ENCODE results near the gene SETD1A. TPM values are rescaled to one million over a fixed set of nuclear protein-coding genes. Genes with fewer than 3 reads are reported as not detected.

Gene SETD1A
- total RNA-seq, 1 donor from 2014 or later: 23.4 TPM

- no peak for DNase-seq (ENCODE audit: low spot score)
- H3K4me3 Mint-ChIP-seq (ENCODE audit: unreplicated experiment): no peak overlapping the region
- peaks cover under 1% of the 10 kb centered on the region for H3K36me3 Mint-ChIP-seq (ENCODE audit: low read depth, unreplicated experiment)
Measured at GRCh38 chr16:31029272-31029671, 71.7 kb downstream of the SETD1A start.

GRCh38 chr16:31031276-31031675, 73.7 kb downstream of the SETD1A start:
- H3K4me3 Mint-ChIP-seq (ENCODE audit: unreplicated experiment): no peak overlapping the region
- no peak for DNase-seq (ENCODE audit: low spot score)
- H3K9me3 Mint-ChIP-seq (ENCODE audit: unreplicated experiment): no peaks in the 10 kb centered on the region
- H3K27me3 Mint-ChIP-seq (ENCODE audit: unreplicated experiment): peaks cover 6% of the 10 kb centered on the region
- H3K4me1 Mint-ChIP-seq (ENCODE audit: unreplicated experiment): peaks cover 22% of the 10 kb centered on the region
- H3K27ac Mint-ChIP-seq (ENCODE audit: unreplicated experiment): peak overlapping the region; percentile 84
- TF ChIP-seq, protein P1, sequence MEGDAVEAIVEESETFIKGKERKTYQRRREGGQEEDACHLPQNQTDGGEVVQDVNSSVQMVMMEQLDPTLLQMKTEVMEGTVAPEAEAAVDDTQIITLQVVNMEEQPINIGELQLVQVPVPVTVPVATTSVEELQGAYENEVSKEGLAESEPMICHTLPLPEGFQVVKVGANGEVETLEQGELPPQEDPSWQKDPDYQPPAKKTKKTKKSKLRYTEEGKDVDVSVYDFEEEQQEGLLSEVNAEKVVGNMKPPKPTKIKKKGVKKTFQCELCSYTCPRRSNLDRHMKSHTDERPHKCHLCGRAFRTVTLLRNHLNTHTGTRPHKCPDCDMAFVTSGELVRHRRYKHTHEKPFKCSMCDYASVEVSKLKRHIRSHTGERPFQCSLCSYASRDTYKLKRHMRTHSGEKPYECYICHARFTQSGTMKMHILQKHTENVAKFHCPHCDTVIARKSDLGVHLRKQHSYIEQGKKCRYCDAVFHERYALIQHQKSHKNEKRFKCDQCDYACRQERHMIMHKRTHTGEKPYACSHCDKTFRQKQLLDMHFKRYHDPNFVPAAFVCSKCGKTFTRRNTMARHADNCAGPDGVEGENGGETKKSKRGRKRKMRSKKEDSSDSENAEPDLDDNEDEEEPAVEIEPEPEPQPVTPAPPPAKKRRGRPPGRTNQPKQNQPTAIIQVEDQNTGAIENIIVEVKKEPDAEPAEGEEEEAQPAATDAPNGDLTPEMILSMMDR (IDR thresholded peaks at IDR 0.05; ENCODE audit: unreplicated experiment): no peak
- H3K36me3 Mint-ChIP-seq (ENCODE audit: low read depth, unreplicated experiment): peaks cover 7% of the 10 kb centered on the region

More at GRCh38 chr16:31029272-31029671, 71.7 kb downstream of the SETD1A start:
- TF ChIP-seq, protein P1 (IDR thresholded peaks at IDR 0.05; ENCODE audit: unreplicated experiment): no peak
- peaks cover 22% of the 10 kb centered on the region for H3K4me1 Mint-ChIP-seq (ENCODE audit: unreplicated experiment)
- H3K27me3 Mint-ChIP-seq (ENCODE audit: unreplicated experiment): peaks cover 6% of the 10 kb centered on the region
- no peak overlapping the region for H3K27ac Mint-ChIP-seq (ENCODE audit: unreplicated experiment)
- no peaks in the 10 kb centered on the region for H3K9me3 Mint-ChIP-seq (ENCODE audit: unreplicated experiment)

DNA sequence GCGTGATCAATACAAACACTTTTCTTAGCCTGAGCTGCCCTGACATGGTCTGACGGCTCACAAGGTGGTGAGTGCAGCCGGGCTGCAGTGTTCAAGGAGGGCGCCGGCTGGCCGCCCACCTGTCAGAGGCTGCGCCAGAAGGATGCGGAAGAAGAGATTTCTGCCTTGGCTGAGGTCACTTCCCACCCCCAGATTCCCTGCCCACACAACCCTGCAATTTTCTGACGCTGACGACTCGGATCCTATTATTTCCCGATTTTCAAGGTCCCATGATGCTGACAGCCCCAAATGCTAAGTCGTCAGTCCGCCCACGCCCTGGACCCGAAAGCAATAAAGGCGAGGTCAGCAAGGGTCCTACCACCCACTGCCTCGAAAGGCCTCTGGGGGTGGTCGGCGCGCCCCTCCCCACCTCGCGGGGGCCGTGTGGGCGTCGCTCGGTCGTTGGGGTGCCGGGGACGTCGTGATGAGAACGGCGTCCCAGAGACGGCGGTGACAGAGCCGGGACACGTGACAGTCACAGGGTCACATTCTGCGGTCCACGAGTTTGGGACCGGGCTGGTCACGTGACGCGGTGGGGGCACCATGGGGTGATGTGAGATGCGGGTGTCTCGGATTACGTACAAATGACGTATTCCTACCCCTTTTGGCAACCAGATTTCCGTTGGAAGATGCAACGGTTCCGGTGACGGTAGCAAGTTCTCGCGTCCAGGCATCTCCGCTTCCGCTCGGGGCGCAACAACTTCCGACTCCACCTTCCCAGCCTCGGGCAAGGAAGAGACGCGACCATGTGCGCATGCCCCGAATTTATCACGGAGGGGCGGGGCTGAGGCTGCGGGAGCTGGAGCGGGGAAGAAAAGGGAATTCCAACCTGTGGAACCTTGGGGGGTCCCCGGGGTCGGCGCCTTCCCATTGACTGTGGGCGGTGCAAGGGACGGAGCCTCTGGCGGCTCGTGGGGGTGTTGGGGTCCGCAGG, 75.5 kb downstream of the SETD1A start, which contains the start of gene STX4:
Gene STX4 (plus strand): TSS at position 823 of the 973 bp plus-strand sequence. CDS start 248 bp downstream, outside the sequence.
- Mint-ChIP-seq H3K27me3 (ENCODE audit: unreplicated experiment) (peaks cover 6% of the 10 kb centered on the region), H3K36me3 (ENCODE audit: low read depth, unreplicated experiment) (peaks cover 13% of the 10 kb centered on the region), H3K9me3 (ENCODE audit: unreplicated experiment) (no peaks in the 10 kb centered on the region), H3K4me1 (ENCODE audit: unreplicated experiment) (peaks cover 24% of the 10 kb centered on the region), H3K27ac (ENCODE audit: unreplicated experiment) (peak within 1 kb of the TSS; percentile 84), H3K4me3 (ENCODE audit: unreplicated experiment) (peak within 1 kb of the TSS; percentile 95)
- peak; percentile 95 for DNase-seq (ENCODE audit: low spot score)
- TF ChIP-seq, protein P1 (IDR thresholded peaks at IDR 0.05; ENCODE audit: unreplicated experiment): no peak

DNA sequence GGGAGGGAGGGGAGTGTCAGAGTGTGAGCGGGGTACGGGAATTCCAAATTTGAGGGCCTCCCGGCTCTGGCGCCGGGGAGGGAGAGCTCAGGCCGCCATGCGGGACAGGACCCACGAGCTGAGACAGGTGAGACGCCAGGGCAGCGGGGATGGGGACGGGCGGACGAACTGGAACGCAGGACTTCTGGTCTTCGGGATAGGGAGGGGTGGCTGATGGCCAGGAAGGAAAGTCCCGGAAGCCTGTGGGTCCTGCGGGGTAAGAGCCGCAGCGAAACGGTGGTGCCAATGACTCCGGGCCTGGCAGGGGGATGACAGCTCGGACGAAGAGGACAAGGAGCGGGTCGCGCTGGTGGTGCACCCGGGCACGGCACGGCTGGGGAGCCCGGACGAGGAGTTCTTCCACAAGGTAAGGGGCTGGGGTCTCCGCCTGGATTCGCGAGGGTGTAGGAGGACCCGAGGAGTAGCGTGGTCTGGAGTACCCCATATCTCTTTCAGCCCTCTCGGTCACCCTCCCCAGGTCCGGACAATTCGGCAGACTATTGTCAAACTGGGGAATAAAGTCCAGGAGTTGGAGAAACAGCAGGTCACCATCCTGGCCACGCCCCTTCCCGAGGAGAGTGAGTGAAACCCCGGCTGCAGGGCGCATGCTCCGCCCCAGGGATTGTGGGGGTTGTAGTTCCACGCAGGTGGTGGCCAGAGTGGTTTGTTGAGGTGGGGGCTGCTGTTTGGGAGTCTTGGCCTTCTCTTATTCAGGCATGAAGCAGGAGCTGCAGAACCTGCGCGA, 76.3 kb downstream of the SETD1A start:
- Mint-ChIP-seq H3K36me3 (ENCODE audit: low read depth, unreplicated experiment) (peaks cover 19% of the 10 kb centered on the region), H3K27ac (ENCODE audit: unreplicated experiment) (peak overlapping the region; percentile 84), H3K4me1 (ENCODE audit: unreplicated experiment) (peaks cover 24% of the 10 kb centered on the region), H3K9me3 (ENCODE audit: unreplicated experiment) (no peaks in the 10 kb centered on the region), H3K27me3 (ENCODE audit: unreplicated experiment) (peaks cover 6% of the 10 kb centered on the region), H3K4me3 (ENCODE audit: unreplicated experiment) (peak overlapping the region; percentile 95)
- peak; percentile 80 for DNase-seq (ENCODE audit: low spot score)
- TF ChIP-seq, protein P1 (IDR thresholded peaks at IDR 0.05; ENCODE audit: unreplicated experiment): no peak

Other genes starting within 250 kb of the SETD1A start
- 27.5 TPM for gene PHKG2, start 209.3 kb upstream of the SETD1A start, total RNA-seq (ENCODE audit: unreplicated experiment)
- gene CFAP119, start 195.7 kb upstream of the SETD1A start, total RNA-seq (ENCODE audit: unreplicated experiment): 5.2 TPM
- 108 TPM for gene RNF40, start 195.4 kb upstream of the SETD1A start, total RNA-seq (ENCODE audit: unreplicated experiment)
- gene ZNF629, start 170.5 kb upstream of the SETD1A start, total RNA-seq (ENCODE audit: unreplicated experiment): 29.7 TPM
- gene BCL7C, start 63.7 kb upstream of the SETD1A start, total RNA-seq (ENCODE audit: unreplicated experiment): 53.9 TPM
- 3.4 TPM for gene CTF1, start 61.1 kb upstream of the SETD1A start, total RNA-seq (ENCODE audit: unreplicated experiment)
- 117 TPM for gene FBXL19, start 34.2 kb upstream of the SETD1A start, total RNA-seq (ENCODE audit: unreplicated experiment)
- gene ORAI3, start 8.7 kb upstream of the SETD1A start, total RNA-seq (ENCODE audit: unreplicated experiment): 42.9 TPM
- 5.3 TPM for gene HSD3B7, start 27.5 kb downstream of the SETD1A start, total RNA-seq (ENCODE audit: unreplicated experiment)
- gene STX1B, start 52.9 kb downstream of the SETD1A start, total RNA-seq (ENCODE audit: unreplicated experiment): 5.5 TPM
- 74.2 TPM for gene STX4, start 75.8 kb downstream of the SETD1A start, total RNA-seq (ENCODE audit: unreplicated experiment)
- gene ZNF668, start 116.5 kb downstream of the SETD1A start, total RNA-seq (ENCODE audit: unreplicated experiment): 13.6 TPM
- gene ZNF646, start 116.7 kb downstream of the SETD1A start, total RNA-seq (ENCODE audit: unreplicated experiment): 25.5 TPM
- gene PRSS53, start 131.2 kb downstream of the SETD1A start, total RNA-seq (ENCODE audit: unreplicated experiment): 1.8 TPM
- gene VKORC1, start 137.0 kb downstream of the SETD1A start, total RNA-seq (ENCODE audit: unreplicated experiment): 59.6 TPM
- 56.8 TPM for gene BCKDK, start 150.6 kb downstream of the SETD1A start, total RNA-seq (ENCODE audit: unreplicated experiment)
- gene KAT8, start 159.9 kb downstream of the SETD1A start, total RNA-seq (ENCODE audit: unreplicated experiment): 49.7 TPM
- 3.8 TPM for gene PRSS8, start 178.0 kb downstream of the SETD1A start, total RNA-seq (ENCODE audit: unreplicated experiment)
- gene PRSS36, start 192.3 kb downstream of the SETD1A start, total RNA-seq (ENCODE audit: unreplicated experiment): 0.74 TPM
- gene FUS, start 222.4 kb downstream of the SETD1A start, total RNA-seq (ENCODE audit: unreplicated experiment): 590 TPM
- gene PYCARD, start 245.0 kb downstream of the SETD1A start, total RNA-seq (ENCODE audit: unreplicated experiment): 35.6 TPM

Measured in endothelial cell (in vitro differentiated cells).